Fibroblast of lung (primary cell): ENCODE results near the gene SLC5A10.

Source experiments
- EZH2 ChIP-seq: IDR thresholded peaks from 2 replicates; pipeline ENCODE4 v1.5.1; 2012; ENCODE audit warnings: low read length, control low read depth, mild to moderate bottlenecking; ENCODE audit errors: missing control alignments
- TF ChIP-seq, protein P1 (sequence below), 2 donors: IDR thresholded peaks in 1 of 2; conservative IDR thresholded peaks in 1 of 2; 1 replicate in 1 of 2; 2 replicates in 1 of 2; pipeline ENCODE4 v1.5.1; 2011 to 2012; ENCODE audit warnings: low read length in 2 of 2, control low read depth in 1 of 2, inconsistent platforms in 1 of 2, low read depth in 1 of 2, mild to moderate bottlenecking in 1 of 2

DNA sequence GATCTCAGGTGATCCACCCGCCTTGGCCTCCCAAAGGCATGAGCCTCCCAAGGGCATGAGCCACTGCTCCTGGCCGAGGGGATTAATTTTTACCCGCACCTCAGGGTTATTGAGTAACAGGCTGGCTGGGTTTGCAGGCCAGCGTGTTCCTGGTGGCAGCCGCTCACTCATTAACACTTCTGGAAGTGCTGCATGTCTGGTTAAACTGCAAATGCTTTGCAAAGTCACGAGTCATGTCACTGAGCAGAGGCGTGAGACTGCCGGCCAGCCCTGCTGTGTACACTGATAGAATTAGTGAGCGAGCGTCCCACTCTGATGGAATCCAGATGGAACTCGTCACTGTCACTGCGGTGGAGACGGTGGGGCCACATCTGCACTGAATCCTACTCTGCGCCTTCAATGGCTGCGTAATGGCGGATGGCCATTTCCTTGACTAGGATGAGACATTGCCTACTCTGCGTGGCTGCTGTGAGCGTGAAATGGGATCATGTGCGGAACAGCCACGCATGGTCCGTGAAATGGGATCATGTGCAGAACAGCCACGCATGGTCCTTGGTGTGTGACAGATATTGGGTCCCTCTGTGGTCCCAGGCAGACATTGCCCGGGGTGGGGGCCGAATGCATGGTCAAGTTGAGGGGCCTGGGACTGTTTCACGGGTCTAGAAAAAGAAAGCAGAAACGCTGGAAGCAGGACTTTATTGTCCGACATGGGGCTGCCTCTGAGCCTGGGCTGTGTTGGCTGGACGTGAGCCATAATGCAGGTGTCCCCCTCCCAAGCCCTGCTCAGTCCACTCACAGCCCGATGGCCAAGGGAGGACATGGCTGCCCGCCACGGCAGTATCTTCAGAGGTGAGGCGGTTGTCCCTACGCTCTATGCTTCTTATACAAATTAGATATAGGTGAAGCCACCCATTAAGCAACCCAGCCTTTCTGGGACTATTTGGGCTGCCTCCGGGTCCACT lies 740 bp upstream of the SLC5A10 start:
- TF ChIP-seq, protein P1, sequence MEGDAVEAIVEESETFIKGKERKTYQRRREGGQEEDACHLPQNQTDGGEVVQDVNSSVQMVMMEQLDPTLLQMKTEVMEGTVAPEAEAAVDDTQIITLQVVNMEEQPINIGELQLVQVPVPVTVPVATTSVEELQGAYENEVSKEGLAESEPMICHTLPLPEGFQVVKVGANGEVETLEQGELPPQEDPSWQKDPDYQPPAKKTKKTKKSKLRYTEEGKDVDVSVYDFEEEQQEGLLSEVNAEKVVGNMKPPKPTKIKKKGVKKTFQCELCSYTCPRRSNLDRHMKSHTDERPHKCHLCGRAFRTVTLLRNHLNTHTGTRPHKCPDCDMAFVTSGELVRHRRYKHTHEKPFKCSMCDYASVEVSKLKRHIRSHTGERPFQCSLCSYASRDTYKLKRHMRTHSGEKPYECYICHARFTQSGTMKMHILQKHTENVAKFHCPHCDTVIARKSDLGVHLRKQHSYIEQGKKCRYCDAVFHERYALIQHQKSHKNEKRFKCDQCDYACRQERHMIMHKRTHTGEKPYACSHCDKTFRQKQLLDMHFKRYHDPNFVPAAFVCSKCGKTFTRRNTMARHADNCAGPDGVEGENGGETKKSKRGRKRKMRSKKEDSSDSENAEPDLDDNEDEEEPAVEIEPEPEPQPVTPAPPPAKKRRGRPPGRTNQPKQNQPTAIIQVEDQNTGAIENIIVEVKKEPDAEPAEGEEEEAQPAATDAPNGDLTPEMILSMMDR (conservative IDR thresholded peaks at IDR 0.05 in 1 of 2, IDR thresholded peaks at IDR 0.05 in 1 of 2; ENCODE audit: low read depth in 1 of 2, low read length in 2 of 2), result no peak
- TF ChIP-seq EZH2, result no peak
